Smooth muscle cell (in vitro differentiated cells): Measurements from ENCODE around the gene GALNT4. TPM values are rescaled to one million over a fixed set of nuclear protein-coding genes. Genes with fewer than 3 reads are reported as not detected.

ENCODE experiments used
- DNase-seq: peaks from one replicate; lab custom pipeline; 2025; ENCODE audit not compliant: unreplicated experiment; lab: John Stamatoyannopoulos, UW
- H2AFZ ChIP-seq: fragments of 200-600 bp; sonication (generic); 2 replicates; pipeline ENCODE4 v1.6.0; 2016; ENCODE audit warnings: antibody characterized with exemption, low read depth, mild to moderate bottlenecking
- H3F3A ChIP-seq: fragments of 200-600 bp; sonication (generic); 2 replicates; pipeline ENCODE4 v1.6.0; 2017; ENCODE audit warnings: antibody characterized with exemption, low read depth
- H3K27ac ChIP-seq: fragments of 200-600 bp; sonication (generic); 2 replicates; pipeline ENCODE4 v1.5.1; 2016; ENCODE audit warnings: low read depth, mild to moderate bottlenecking
- H3K27me3 ChIP-seq: fragments of 200-600 bp; sonication (generic); 2 replicates; pipeline ENCODE4 v1.6.1; 2016; ENCODE audit warnings: low read depth, mild to moderate bottlenecking
- H3K36me3 ChIP-seq: fragments of 200-600 bp; sonication (generic); 2 replicates; pipeline ENCODE4 v1.5.1; 2016; ENCODE audit warnings: low read depth
- H3K4me1 ChIP-seq: fragments of 200-600 bp; sonication (generic); 2 replicates; pipeline ENCODE4 v1.5.1; 2016; ENCODE audit warnings: low read depth
- H3K4me2 ChIP-seq: fragments of 200-600 bp; sonication (generic); 2 replicates; pipeline ENCODE4 v1.6.0; 2016; ENCODE audit warnings: mild to moderate bottlenecking
- H3K4me3 ChIP-seq: fragments of 200-600 bp; sonication (generic); 2 replicates; pipeline ENCODE4 v1.5.1; 2016; ENCODE audit warnings: mild to moderate bottlenecking
- H3K79me2 ChIP-seq: fragments of 200-600 bp; sonication (generic); 2 replicates; pipeline ENCODE4 v1.6.0; 2016; ENCODE audit warnings: low read depth, mild to moderate bottlenecking
- H3K9ac ChIP-seq: fragments of 200-600 bp; sonication (generic); 2 replicates; pipeline ENCODE4 v1.6.0; 2016; ENCODE audit warnings: low read depth
- H3K9me3 ChIP-seq: fragments of 200-600 bp; sonication (generic); replicated peaks from 2 replicates; pipeline ENCODE4 v1.5.1; 2016; ENCODE audit warnings: low read depth
- H4K20me1 ChIP-seq: fragments of 200-600 bp; sonication (generic); 2 replicates; pipeline ENCODE4 v1.6.0; 2016; ENCODE audit warnings: low read depth
- CTCF ChIP-seq: fragments of 200-600 bp; sonication (generic); IDR thresholded peaks from 2 replicates; pipeline ENCODE4 v1.5.1; 2017; ENCODE audit warnings: borderline replicate concordance, mild to moderate bottlenecking, antibody characterized with exemption; ENCODE audit not compliant: insufficient read depth, poor library complexity, severe bottlenecking
- WGBS: methylation state at CpG from one replicate; pipeline ENCODE4 v1.1.7; 2016; ENCODE audit warnings: low lambda C conversion rate; 5-methylcytosine and 5-hydroxymethylcytosine counted together
- polyA plus RNA-seq: library from polyadenylated mRNA; unstranded; fragments of >200 nt; fragmentation: Nextera tagmentation; extraction: Ambion mirVana; gene quantifications from 2 replicates; pipeline ENCODE4 v1.2.1, GENCODE V29; 2016
- total RNA-seq: library from RNA; depleted of rRNA; stranded (reverse); fragments of >200 nt; gene quantifications from 2 replicates; pipeline ENCODE4 v1.2.3, GENCODE V29; 2014

GALNT4 gene
- total and polyA plus RNA-seq, 2 experiments from 2014 or later: 2.3 to 3.6 TPM

- Histone ChIP-seq H3K79me2 (no peaks in the 10 kb centered on the region), H3F3A (no peaks in the 10 kb centered on the region), H3K27me3 (no peaks in the 10 kb centered on the region), H2AFZ (no peak overlapping the region), H3K27ac (no peak overlapping the region), H3K4me1 (no peaks in the 10 kb centered on the region), H3K36me3 (no peaks in the 10 kb centered on the region), H3K4me3 (no peak overlapping the region), H4K20me1 (no peaks in the 10 kb centered on the region), H3K4me2 (no peak overlapping the region), H3K9ac (no peak overlapping the region), H3K9me3 (no peaks in the 10 kb centered on the region)
- 66% methylated on average over 4 of the region's 4 CpGs for WGBS
- no peak for DNase-seq
- TF ChIP-seq CTCF: no peak
These were observed 27.6 kb downstream of the GALNT4 start for GRCh38 chr12:89497005-89497404.

DNA sequence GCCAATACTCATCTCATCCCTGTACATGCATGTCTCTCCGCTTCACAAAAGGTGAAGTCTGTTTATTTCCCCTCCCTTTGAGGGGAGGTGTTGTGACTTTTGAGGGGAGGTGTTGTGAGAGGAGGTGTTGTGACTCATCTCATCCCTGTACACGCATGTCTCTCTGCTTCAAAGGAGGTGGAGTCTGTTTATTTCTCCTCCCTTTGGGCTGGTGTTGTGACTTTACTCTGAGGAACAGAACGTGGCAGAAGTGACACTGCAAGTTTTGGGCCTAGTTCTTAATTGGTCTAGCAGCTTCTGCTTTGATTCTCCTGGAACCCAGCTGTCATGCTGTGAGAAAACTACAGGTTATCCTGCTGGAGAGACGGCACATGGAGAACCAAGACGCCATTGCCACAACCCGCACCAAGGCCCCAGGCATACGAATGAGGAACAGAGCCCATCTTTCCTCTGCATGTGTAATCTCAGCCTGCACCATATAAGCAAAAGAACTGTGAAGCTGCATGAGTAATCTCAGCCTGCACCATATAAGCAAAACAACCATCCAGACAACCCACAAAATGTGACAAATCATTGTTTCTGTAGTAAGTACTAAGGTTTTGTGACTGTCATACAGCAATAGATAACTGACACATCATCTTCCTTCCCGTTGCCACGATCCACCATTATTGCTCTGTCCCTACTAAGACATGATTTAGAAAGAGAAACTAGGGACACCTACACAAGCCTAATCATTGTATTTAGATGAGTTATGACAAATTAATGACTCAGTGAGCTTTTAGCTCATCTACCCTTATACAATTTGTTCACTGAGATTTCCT lies 30.0 kb downstream of the GALNT4 start:
- TF ChIP-seq CTCF: no peak
- Histone ChIP-seq H3K27ac (peak overlapping the region; percentile 59), H2AFZ (peak overlapping the region; percentile 50), H3F3A (no peaks in the 10 kb centered on the region), H3K79me2 (no peaks in the 10 kb centered on the region), H3K36me3 (no peaks in the 10 kb centered on the region), H3K4me3 (no peak overlapping the region), H4K20me1 (no peaks in the 10 kb centered on the region), H3K4me2 (peak overlapping the region; percentile 37), H3K9me3 (no peaks in the 10 kb centered on the region), H3K4me1 (no peaks in the 10 kb centered on the region), H3K27me3 (no peaks in the 10 kb centered on the region), H3K9ac (no peak overlapping the region)
- WGBS: 74% methylated on average over 9 of the region's 9 CpGs
- no peak for DNase-seq

- TF ChIP-seq CTCF: no peak
- DNase-seq: no peak
- Histone ChIP-seq H3K9ac (no peak overlapping the region), H3K36me3 (no peaks in the 10 kb centered on the region), H3K4me3 (no peak overlapping the region), H4K20me1 (no peaks in the 10 kb centered on the region), H3K79me2 (no peaks in the 10 kb centered on the region), H3K9me3 (no peaks in the 10 kb centered on the region), H3K4me1 (no peaks in the 10 kb centered on the region), H3K27ac (no peak overlapping the region), H3K27me3 (no peaks in the 10 kb centered on the region), H2AFZ (no peak overlapping the region), H3F3A (no peaks in the 10 kb centered on the region), H3K4me2 (no peak overlapping the region)
- WGBS: 92% methylated on average over 5 of the region's 5 CpGs
These were observed 30.8 kb downstream of the GALNT4 start for GRCh38 chr12:89493670-89494302.
